B cell (primary cell): ENCODE measurements around the gene CMTM7. TPM values are rescaled to one million over a fixed set of nuclear protein-coding genes. Genes with fewer than 3 reads are reported as not detected.
"Not testable (repeated sequence)": the region's sequence is repeated elsewhere in the genome, so short reads cannot be mapped to it uniquely, and the experiment has no call there.

Experiments
- ATAC-seq: fragments of 200-7000 bp; cut with Tn5 transposase; one replicate; pipeline ENCODE4 v1.10.0; 2021; ENCODE audit warnings: low read depth, mild to moderate bottlenecking, moderate number of reproducible peaks, moderate library complexity
- CTCF ChIA-PET: fragments of 350-600 bp; sonication (Branson Sonifier 250); formaldehyde crosslinking; loops from one replicate; lab custom pipeline; 2021; ENCODE audit warnings: antibody characterized with exemption, inconsistent platforms; lab: Charles Lee
- POLR2A ChIA-PET: fragments of 350-600 bp; sonication (Branson Sonifier 250); formaldehyde crosslinking; loops from one replicate; lab custom pipeline; 2021; ENCODE audit warnings: antibody characterized with exemption; lab: Charles Lee
- DNase-seq: peaks from one replicate; pipeline ENCODE4 v3.0.0; 2013
- H2AFZ ChIP-seq: 2 replicates; pipeline ENCODE4 v1.6.1; 2012; ENCODE audit warnings: mild to moderate bottlenecking, low read depth, low read length; ENCODE audit not compliant: insufficient read depth, poor library complexity, severe bottlenecking
- H3K27ac ChIP-seq, 2 donors: 1 replicate in 1 of 2; 2 replicates in 1 of 2; pipeline ENCODE4 v1.5.1; 2012 to 2013; ENCODE audit warnings: low read length in 2 of 2, mild to moderate bottlenecking in 2 of 2, moderate library complexity in 1 of 2
- H3K27me3 ChIP-seq, 4 experiments: fragments of 200-600 bp in 1 of 4; sonication (generic) in 1 of 4; replicated peaks in 1 of 4; 1 replicate in 2 of 4; 2 replicates in 2 of 4; pipeline versions ENCODE4 v1.6.1 to v1.7.0; 2013 to 2016; ENCODE audit warnings: low read length in 3 of 4, mild to moderate bottlenecking in 2 of 4, mixed read lengths in 1 of 4, moderate library complexity in 1 of 4; ENCODE audit not compliant: insufficient read depth in 4 of 4, control insufficient read depth in 3 of 4; ENCODE audit errors: control extremely low read depth in 1 of 4
- H3K36me3 ChIP-seq, 2 experiments: replicated peaks in 1 of 2; 1 replicate in 1 of 2; 2 replicates in 1 of 2; pipeline versions ENCODE4 v1.6.1 to v1.7.1; 2013; ENCODE audit warnings: low read length in 1 of 2; ENCODE audit not compliant: insufficient read depth in 2 of 2, control insufficient read depth in 1 of 2; ENCODE audit errors: control extremely low read depth in 1 of 2, extremely low read depth in 1 of 2
- H3K4me1 ChIP-seq, 2 donors: fragments of 200-600 bp in 1 of 2; sonication (generic) in 1 of 2; 1 replicate in 1 of 2; 2 replicates in 1 of 2; pipeline versions ENCODE4 v1.5.1 to v1.6.1; 2013 to 2017; ENCODE audit warnings: low read length in 2 of 2; ENCODE audit not compliant: control insufficient read depth in 2 of 2, insufficient read depth in 2 of 2
- H3K4me2 ChIP-seq: replicated peaks from 2 replicates; pipeline ENCODE3; 2012; ENCODE audit warnings: mild to moderate bottlenecking, low read depth, low read length; ENCODE audit not compliant: poor library complexity, severe bottlenecking
- H3K4me3 ChIP-seq, 5 experiments: fragments of 200-600 bp in 1 of 5; sonication (generic) in 1 of 5; 1 replicate in 3 of 5; 2 replicates in 2 of 5; pipeline versions ENCODE4 v1.5.1 to v1.7.0; 2011 to 2016; ENCODE audit warnings: low read length in 4 of 5, mild to moderate bottlenecking in 4 of 5, low read depth in 2 of 5, control low read depth in 1 of 5, moderate library complexity in 1 of 5; ENCODE audit not compliant: insufficient read depth in 1 of 5; ENCODE audit errors: control extremely low read depth in 1 of 5, extremely low read depth in 1 of 5
- H3K79me2 ChIP-seq: fragments of 200-600 bp; sonication (generic); one replicate; pipeline ENCODE4 v1.6.0; 2016; ENCODE audit warnings: low read length; ENCODE audit not compliant: control insufficient read depth, insufficient read depth
- H3K9ac ChIP-seq: fragments of 200-600 bp; sonication (generic); 2 replicates; pipeline ENCODE4 v1.6.1; 2017; ENCODE audit warnings: mild to moderate bottlenecking, low read length, moderate library complexity
- H3K9me3 ChIP-seq, 3 donors: one replicate each; pipeline versions ENCODE4 v1.6.1 to v1.7.1; 2013; ENCODE audit warnings: low read length in 2 of 3; ENCODE audit not compliant: control insufficient read depth in 2 of 3, insufficient read depth in 1 of 3; ENCODE audit errors: control extremely low read depth in 1 of 3
- H4K20me1 ChIP-seq: 2 replicates; pipeline ENCODE4 v1.6.0; 2012; ENCODE audit warnings: mild to moderate bottlenecking, low read length; ENCODE audit not compliant: insufficient read depth, control insufficient read depth, poor library complexity, severe bottlenecking
- H3K27ac Mint-ChIP-seq: one replicate; pipeline ENCODE4 v1.8.0; 2021; ENCODE audit warnings: mixed read lengths
- H3K27me3 Mint-ChIP-seq: one replicate; pipeline ENCODE4 v1.8.0; 2021; ENCODE audit warnings: mixed read lengths
- H3K4me1 Mint-ChIP-seq: one replicate; pipeline ENCODE4 v1.8.0; 2021; ENCODE audit warnings: mixed read lengths
- H3K4me3 Mint-ChIP-seq: one replicate; pipeline ENCODE4 v1.8.0; 2021; ENCODE audit warnings: mixed read lengths
- H3K9me3 Mint-ChIP-seq: one replicate; pipeline ENCODE4 v1.8.0; 2022; ENCODE audit warnings: mixed read lengths; ENCODE audit not compliant: insufficient read depth
- WGBS: methylation state at CpG from one replicate; pipeline ENCODE4 v1.1.5; 2013; ENCODE audit warnings: missing lambda C conversion rate; ENCODE audit not compliant: insufficient coverage; 5-methylcytosine and 5-hydroxymethylcytosine counted together
- intact Hi-C: fragments of 100-400 bp; cut with micrococcal nuclease; formaldehyde crosslinking; loops from one replicate; pipeline ENCODE4 v1.10.0; 2022
- polyA plus RNA-seq: library from polyadenylated mRNA; depleted of rRNA; stranded (reverse); fragments of >200 nt; gene quantifications from 2 replicates; pipeline ENCODE4 v1.2.3, GENCODE V29; 2012
- total RNA-seq, 2 donors: library from RNA; stranded (reverse); fragments of 120-200 nt in 1 of 2; gene quantifications; 1 replicate in 1 of 2; 2 replicates in 1 of 2; pipeline versions ENCODE4 v1.2.3 to v1.2.4, GENCODE V29; 2013 to 2022

Gene CMTM7
- total and polyA plus RNA-seq, 2 donors (not counting 1 experiment from before 2014, with no cell fraction given), result 71.5 to 76.1 TPM

GRCh38 chr3:32463415-32463814 lies 71.8 kb downstream of the CMTM7 start:
- ATAC-seq, H3K27ac ChIP-seq, H3K27me3 ChIP-seq, H3K4me3 ChIP-seq, H3K36me3 ChIP-seq, H3K9me3 Mint-ChIP-seq, H3K9ac ChIP-seq, H3K27ac Mint-ChIP-seq, H3K4me3 Mint-ChIP-seq, intact Hi-C loops, CTCF ChIA-PET, H3K4me2 ChIP-seq, H3K9me3 ChIP-seq, DNase-seq, H3K27me3 Mint-ChIP-seq, H2AFZ ChIP-seq, POLR2A ChIA-PET, H4K20me1 ChIP-seq: not testable (repeated sequence)
- peaks cover 24% of the 10 kb centered on the region for H3K79me2 ChIP-seq
- peaks cover 41% of the 10 kb centered on the region for H3K4me1 Mint-ChIP-seq
- 92% methylated on average over 7 of the region's 7 CpGs for whole genome bisulfite sequencing
- H3K4me1 ChIP-seq, result peaks cover 32 to 51% of the 10 kb centered on the region in 2 donors

DNA sequence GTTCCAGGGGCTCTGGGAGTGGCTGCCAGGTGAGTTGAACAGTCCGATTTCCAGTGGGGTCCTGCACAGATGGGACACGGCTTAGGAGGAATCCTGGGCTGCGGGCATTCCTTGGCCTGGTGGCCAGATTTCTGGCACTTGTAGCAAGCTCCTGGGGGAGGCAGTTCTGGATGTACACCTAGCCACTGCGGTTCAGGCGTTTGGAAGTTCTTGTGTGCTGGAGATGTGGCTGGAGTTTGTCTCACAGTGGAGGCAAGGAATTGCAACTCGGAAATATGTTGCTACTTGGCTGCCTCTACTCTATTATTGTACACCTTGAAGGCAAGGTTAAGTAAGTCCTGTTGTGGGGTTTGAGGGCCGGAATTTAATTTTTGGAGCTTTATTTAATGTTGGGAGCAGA lies 73.1 kb downstream of the CMTM7 start:
- H3K27me3 Mint-ChIP-seq, H3K9me3 ChIP-seq, POLR2A ChIA-PET, DNase-seq, ATAC-seq, H3K36me3 ChIP-seq, H3K4me2 ChIP-seq, H3K27ac ChIP-seq, H2AFZ ChIP-seq, H3K27me3 ChIP-seq, H3K4me3 ChIP-seq, H3K9me3 Mint-ChIP-seq, H4K20me1 ChIP-seq, H3K9ac ChIP-seq, H3K4me3 Mint-ChIP-seq: not testable (repeated sequence)
- Histone ChIP-seq H3K4me1 (peaks cover 35 to 51% of the 10 kb centered on the region in 2 donors), H3K79me2 (peaks cover 16% of the 10 kb centered on the region)
- Mint-ChIP-seq H3K4me1 (peaks cover 48% of the 10 kb centered on the region), H3K27ac (peak overlapping the region; percentile 54)
- intact Hi-C loops, result loop anchor here (5.0 kb wide), 1 partner anchor 38 kb away; the partner anchor contains the start of gene CMTM6
- 92% methylated on average over 2 of the region's 7 CpGs for WGBS
- CTCF ChIA-PET, result interaction anchor here (0.6 to 1.2 kb wide), 3 partner anchors 45 to 249 kb away, joined by 3 to 5 read pairs (median 4); no protein-coding TSS in a partner anchor

GRCh38 chr3:32466808-32467207 lies 75.2 kb downstream of the CMTM7 start:
- ATAC-seq, H3K27me3 ChIP-seq, H3K27me3 Mint-ChIP-seq, H3K9me3 Mint-ChIP-seq, H3K9ac ChIP-seq, POLR2A ChIA-PET, DNase-seq, H3K4me3 ChIP-seq, H3K4me2 ChIP-seq, H2AFZ ChIP-seq, H3K9me3 ChIP-seq: not testable (repeated sequence)
- peaks cover 16% of the 10 kb centered on the region for H4K20me1 ChIP-seq
- peak overlapping the region; percentile 70 for H3K27ac Mint-ChIP-seq
- peak overlapping the region in 1 of 2 donors; percentile 33 for H3K27ac ChIP-seq
- WGBS, result 89% methylated on average over 5 of the region's 6 CpGs
- H3K4me3 Mint-ChIP-seq, result peak overlapping the region; percentile 56
- H3K4me1 Mint-ChIP-seq, result peaks cover 54% of the 10 kb centered on the region
- peaks cover 29 to 48% of the 10 kb centered on the region in 2 donors for H3K4me1 ChIP-seq
- CTCF ChIA-PET, result interaction anchor here (0.8 to 6.0 kb wide), 28 partner anchors 10 to 218 kb away, joined by 3 to 238 read pairs (median 15); partner anchors contain the start of genes CMTM7 and CNOT10
- H3K79me2 ChIP-seq, result peaks cover 24% of the 10 kb centered on the region
- H3K36me3 ChIP-seq, result peaks cover 3 to 14% of the 10 kb centered on the region in 2 experiments
- intact Hi-C loops, result loop anchor here (1.0 to 5.0 kb wide), 5 partner anchors 35 to 171 kb away; partner anchors contain the start of gene CMTM6
